Esophagus (tissue), 2 donors: ENCODE results near the gene WFIKKN1. TPM values are rescaled to one million over a fixed set of nuclear protein-coding genes. Genes with fewer than 3 reads are reported as not detected.

Experiments
- H3K27ac ChIP-seq, 2 donors: one replicate each; pipeline ENCODE4 v1.5.1; 2013; ENCODE audit warnings: low read depth in 2 of 2, mild to moderate bottlenecking in 2 of 2, inconsistent platforms in 1 of 2, low read length in 1 of 2, moderate library complexity in 1 of 2
- H3K27me3 ChIP-seq, 2 donors: one replicate each; pipeline ENCODE4 v1.6.1; 2013; ENCODE audit warnings: low read length in 2 of 2, control low read depth in 1 of 2, mild to moderate bottlenecking in 1 of 2; ENCODE audit not compliant: insufficient read depth in 2 of 2, control insufficient read depth in 1 of 2
- H3K36me3 ChIP-seq, 2 donors: one replicate each; pipeline ENCODE4 v1.6.1; 2013; ENCODE audit warnings: low read length in 1 of 2; ENCODE audit not compliant: control insufficient read depth in 2 of 2, insufficient read depth in 2 of 2
- H3K4me1 ChIP-seq, 2 donors: one replicate each; pipeline ENCODE4 v1.6.1; 2013; ENCODE audit warnings: low read length in 1 of 2; ENCODE audit not compliant: control insufficient read depth in 2 of 2, insufficient read depth in 2 of 2
- H3K4me3 ChIP-seq, 2 donors: one replicate each; pipeline ENCODE4 v1.5.1; 2013; ENCODE audit warnings: low read length in 2 of 2, mild to moderate bottlenecking in 2 of 2, low read depth in 1 of 2, moderate library complexity in 1 of 2
- H3K9me3 ChIP-seq, 2 donors: one replicate each; pipeline ENCODE4 v1.6.1; 2013; ENCODE audit warnings: mild to moderate bottlenecking in 2 of 2, low read depth in 1 of 2, low read length in 1 of 2, moderate library complexity in 1 of 2; ENCODE audit not compliant: control insufficient read depth in 2 of 2, insufficient read depth in 1 of 2
- WGBS, 2 donors: extraction: QIAGEN DNeasy Blood & Tissue Kit; methylation state at CpG; one replicate each; pipeline ENCODE4 v1.1.7; 2013; 5-methylcytosine and 5-hydroxymethylcytosine counted together
- polyA plus RNA-seq, 2 donors: library from polyadenylated mRNA; stranded (reverse); fragments of 200-250 nt; gene quantifications; one replicate each; pipeline ENCODE4 v1.2.3, GENCODE V29; 2013
- donor health status: healthy with polysubstance abuse.
- donor health status: Bipolar disorder and iron deficiency.

The WFIKKN1 gene
- polyA plus RNA-seq, 2 donors = 0.11 to 1.5 TPM

- 84 to 86% methylated on average over 7 of the region's 7 CpGs for WGBS, 2 donors
- Histone ChIP-seq H3K27ac (no peak overlapping the region), H3K4me3 (peak overlapping the region in 1 of 2 donors; percentile 90), H3K4me1 (peaks cover 5 to 25% of the 10 kb centered on the region in 2 donors), H3K36me3 (peaks cover 0 to 15% of the 10 kb centered on the region in 2 donors), H3K27me3 (no peaks in the 10 kb centered on the region), H3K9me3 (no peaks in the 10 kb centered on the region)
Measured at GRCh38 chr16:634996-635395, 4.2 kb downstream of the WFIKKN1 start.

GRCh38 chr16:635573-636205 is 4.9 kb downstream of the WFIKKN1 start:
- Histone ChIP-seq H3K4me3 (peak overlapping the region; percentile 68 to 90), H3K4me1 (peaks cover 5 to 21% of the 10 kb centered on the region in 2 donors), H3K27me3 (no peaks in the 10 kb centered on the region), H3K9me3 (no peaks in the 10 kb centered on the region), H3K27ac (peak overlapping the region; percentile 95 to 99), H3K36me3 (peaks cover 0 to 15% of the 10 kb centered on the region in 2 donors)
- 2% methylated on average over 55 of the region's 55 CpGs for WGBS, 2 donors

DNA sequence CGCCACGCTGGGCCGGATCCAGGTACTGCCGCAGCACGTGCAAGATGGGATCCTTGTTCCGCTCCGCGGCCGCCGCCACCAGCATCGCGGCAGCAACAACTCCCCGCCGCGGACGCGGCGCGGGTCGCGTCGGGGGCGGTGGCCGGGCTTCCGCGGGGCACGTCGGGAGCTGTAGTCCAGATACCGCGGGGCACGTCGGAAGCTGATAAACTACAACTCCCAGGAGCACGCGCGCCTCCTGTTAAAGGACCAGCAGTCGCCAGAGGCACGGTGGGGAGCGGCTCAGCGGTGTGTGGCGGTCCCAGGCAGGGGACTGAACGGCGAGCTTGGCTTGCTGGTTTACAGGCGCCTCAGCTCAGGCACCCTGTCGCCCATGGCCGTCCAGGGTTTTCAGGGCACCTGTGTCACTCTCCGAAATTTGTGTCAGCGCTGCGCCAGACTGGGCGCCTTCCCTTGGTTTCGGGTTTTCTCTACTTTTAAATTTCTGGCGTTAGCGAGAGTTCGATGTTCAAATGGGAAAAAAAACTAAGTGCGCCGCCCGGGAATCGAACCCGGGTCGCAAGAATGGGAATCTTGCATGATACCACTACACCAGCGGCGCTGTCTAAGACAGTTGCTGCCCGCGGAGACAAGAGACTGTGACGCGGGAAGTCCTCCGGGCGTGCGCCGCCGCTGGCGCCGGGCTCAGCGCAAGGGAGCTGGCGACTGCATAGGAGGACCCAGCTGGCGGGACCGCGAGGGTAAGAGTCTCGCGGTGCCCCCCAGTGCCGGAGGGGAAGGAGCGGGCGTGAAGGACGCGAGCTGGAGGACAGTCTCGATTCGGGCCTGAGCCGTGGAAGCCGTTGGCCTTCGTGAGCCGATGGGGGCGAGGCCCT is 5.7 kb downstream of the WFIKKN1 start, which contains the start of gene METTL26:
METTL26 (minus strand) TSS at position 100 of the 875 bp plus-strand sequence; CDS start at position 85, 15 bp downstream.
- Histone ChIP-seq H3K4me1 (peaks cover 0 to 14% of the 10 kb centered on the region in 2 donors), H3K9me3 (no peaks in the 10 kb centered on the region), H3K36me3 (peaks cover 0 to 15% of the 10 kb centered on the region in 2 donors), H3K4me3 (peak within 1 kb of the TSS; percentile 68 to 90), H3K27me3 (no peaks in the 10 kb centered on the region), H3K27ac (peak within 1 kb of the TSS; percentile 95 to 99)
- 0% methylated on average over 77 to 91 of the region's 91 CpGs for WGBS, 2 donors

- WGBS, 2 donors = 16 to 21% methylated on average over 38 to 53 of the region's 53 CpGs
- peak overlapping the region; percentile 95 to 99 for H3K27ac ChIP-seq
- H3K4me3 ChIP-seq = peak overlapping the region; percentile 68 to 90
Measured at GRCh38 chr16:637081-638018, 6.6 kb downstream of the WFIKKN1 start.

GRCh38 chr16:638034-638543 is 7.3 kb downstream of the WFIKKN1 start:
- Histone ChIP-seq H3K27ac (no peak overlapping the region), H3K27me3 (no peaks in the 10 kb centered on the region), H3K4me1 (peaks cover 0 to 22% of the 10 kb centered on the region in 2 donors), H3K36me3 (peaks cover 0 to 12% of the 10 kb centered on the region in 2 donors), H3K4me3 (no peak overlapping the region), H3K9me3 (no peaks in the 10 kb centered on the region)
- WGBS, 2 donors = 82 to 87% methylated on average over 15 of the region's 15 CpGs

More at GRCh38 chr16:637081-638018, 6.6 kb downstream of the WFIKKN1 start:
- no peaks in the 10 kb centered on the region for H3K9me3 ChIP-seq
- H3K4me1 ChIP-seq = peaks cover 0 to 15% of the 10 kb centered on the region in 2 donors
- peaks cover 0 to 15% of the 10 kb centered on the region in 2 donors for H3K36me3 ChIP-seq
- no peaks in the 10 kb centered on the region for H3K27me3 ChIP-seq

GRCh38 chr16:638836-639235 is 8.1 kb downstream of the WFIKKN1 start:
- H3K27ac ChIP-seq = no peak overlapping the region
- no peak overlapping the region for H3K4me3 ChIP-seq
- peaks cover 0 to 5% of the 10 kb centered on the region in 2 donors for H3K36me3 ChIP-seq
- no peaks in the 10 kb centered on the region for H3K9me3 ChIP-seq
- WGBS, 2 donors = 74 to 85% methylated on average over 9 of the region's 9 CpGs
- peaks cover 0 to 23% of the 10 kb centered on the region in 2 donors for H3K4me1 ChIP-seq
- H3K27me3 ChIP-seq = no peaks in the 10 kb centered on the region

DNA sequence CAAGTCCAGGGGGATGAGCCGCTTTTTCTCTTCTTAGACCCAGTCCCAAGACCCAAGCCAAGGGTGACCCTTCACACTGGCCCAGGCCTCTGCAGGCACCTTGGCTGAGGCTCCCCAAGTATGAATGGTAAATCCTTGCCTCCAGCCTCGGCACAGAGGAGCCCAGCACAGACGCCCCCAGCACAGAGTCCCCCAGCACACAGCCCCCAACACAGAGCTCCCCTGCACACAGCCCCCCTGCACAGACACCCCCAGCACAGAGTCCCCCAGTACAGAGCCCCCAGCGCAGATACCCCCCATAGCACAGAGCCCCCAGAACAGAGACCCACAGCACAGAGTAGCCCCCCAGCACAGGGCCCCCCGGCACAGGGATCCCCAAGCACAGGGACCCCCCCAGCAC is 9.8 kb downstream of the WFIKKN1 start:
- H3K27ac ChIP-seq = no peak overlapping the region
- H3K4me1 ChIP-seq = peaks cover 0 to 13% of the 10 kb centered on the region in 2 donors

GRCh38 chr16:641326-642188 is 10.8 kb downstream of the WFIKKN1 start, which contains the start of gene MCRIP2:
Gene MCRIP2, plus strand, starts transcription at chr16:641828. Its CDS starts 164 bp downstream, at chr16:641992.
- Histone ChIP-seq H3K9me3 (no peaks in the 10 kb centered on the region), H3K4me3 (peak within 1 kb of the TSS; percentile 62 to 63), H3K27ac (peak within 1 kb of the TSS; percentile 62 to 68), H3K36me3 (no peaks in the 10 kb centered on the region), H3K27me3 (no peaks in the 10 kb centered on the region), H3K4me1 (peaks cover 0 to 12% of the 10 kb centered on the region in 2 donors)
- WGBS, 2 donors = 1 to 2% methylated on average over 62 to 81 of the region's 81 CpGs

More for the DNA sequence above, 9.8 kb downstream of the WFIKKN1 start:
- Histone ChIP-seq H3K27me3 (no peaks in the 10 kb centered on the region), H3K36me3 (no peaks in the 10 kb centered on the region), H3K9me3 (no peaks in the 10 kb centered on the region), H3K4me3 (no peak overlapping the region)
- 87 to 92% methylated on average over 5 of the region's 5 CpGs for WGBS, 2 donors
